OCI-LY3 (cell line): ENCODE measurements around the gene SYT1.

Experiments used
- H2AFZ ChIP-seq: fragments of 200-600, 300-600 bp; shearing (Covaris generic); 2 replicates; pipeline ENCODE4 v1.6.0; 2014; ENCODE audit warnings: antibody characterized with exemption, low read depth, low read length
- H3K27ac ChIP-seq: fragments of 200-600, 300-600 bp; sonication (generic); 2 replicates; pipeline ENCODE4 v1.5.1; 2014; ENCODE audit warnings: mild to moderate bottlenecking, low read length, moderate library complexity, mixed read lengths
- H3K27me3 ChIP-seq: fragments of 200-600, 300-600 bp; sonication (generic); 2 replicates; pipeline ENCODE4 v1.6.1; 2014; ENCODE audit warnings: low read depth, low read length, mixed read lengths
- H3K36me3 ChIP-seq: fragments of 200-600, 300-600 bp; sonication (generic); replicated peaks from 2 replicates; pipeline ENCODE3; 2014; ENCODE audit warnings: low read depth, low read length, mixed read lengths
- H3K4me1 ChIP-seq: fragments of 300-600, 200-600 bp; sonication (generic); 2 replicates; pipeline ENCODE4 v1.6.1; 2014; ENCODE audit warnings: low read length, mixed read lengths
- H3K4me2 ChIP-seq: fragments of 200-600, 300-600 bp; sonication (generic); 2 replicates; pipeline ENCODE4 v1.6.1; 2014; ENCODE audit warnings: low read length, mixed read lengths
- H3K4me3 ChIP-seq: fragments of 300-600, 200-600 bp; sonication (generic); 2 replicates; pipeline ENCODE4 v1.5.1; 2014; ENCODE audit warnings: antibody characterized with exemption, mild to moderate bottlenecking, low read length, moderate library complexity
- H3K79me2 ChIP-seq: fragments of 300-600, 200-600 bp; shearing (Covaris generic); 2 replicates; pipeline ENCODE4 v1.6.1; 2014; ENCODE audit warnings: mild to moderate bottlenecking, low read length, mixed read lengths
- H3K9ac ChIP-seq: fragments of 300-600, 200-600 bp; shearing (Covaris generic); 2 replicates; pipeline ENCODE4 v1.6.0; 2014; ENCODE audit warnings: mild to moderate bottlenecking, low read length, moderate library complexity
- H3K9me3 ChIP-seq: fragments of 200-600, 300-600 bp; shearing (Covaris generic); 2 replicates; pipeline ENCODE4 v1.6.1; 2014; ENCODE audit warnings: low read length, mixed read lengths; ENCODE audit not compliant: insufficient read depth
- H4K20me1 ChIP-seq: fragments of 200-600, 300-600 bp; sonication (generic); 2 replicates; pipeline ENCODE4 v1.6.1; 2016; ENCODE audit warnings: low read length, mixed read lengths; ENCODE audit not compliant: insufficient read depth
- CTCF ChIP-seq: fragments of 200-600, 300-600 bp; sonication (generic); IDR thresholded peaks from 2 replicates; pipeline ENCODE4 v1.5.1; 2014; ENCODE audit warnings: antibody characterized with exemption, low read length, low read depth
- EZH2phosphoT487 ChIP-seq: fragments of 200-600 bp; shearing (Covaris generic); IDR thresholded peaks from 2 replicates; pipeline ENCODE4 v1.6.1; 2018; ENCODE audit warnings: antibody characterized with exemption, mixed run types, low read depth

SYT1 gene

GRCh38 chr12:79351251-79351650 lies 486.7 kb downstream of the SYT1 start:
- Histone ChIP-seq H3K9me3 (no peaks in the 10 kb centered on the region), H3K79me2 (no peaks in the 10 kb centered on the region), H2AFZ (no peak overlapping the region), H3K27me3 (no peaks in the 10 kb centered on the region), H3K27ac (no peak overlapping the region), H3K4me2 (no peak overlapping the region), H3K9ac (no peak overlapping the region), H3K36me3 (no peaks in the 10 kb centered on the region), H4K20me1 (no peaks in the 10 kb centered on the region), H3K4me3 (no peak overlapping the region), H3K4me1 (peaks cover 9% of the 10 kb centered on the region)
- TF ChIP-seq CTCF (no peak), EZH2phosphoT487 (no peak)

- Histone ChIP-seq H3K27me3 (no peaks in the 10 kb centered on the region), H3K4me3 (no peak overlapping the region), H2AFZ (no peak overlapping the region), H3K79me2 (no peaks in the 10 kb centered on the region), H3K4me1 (peaks cover 9% of the 10 kb centered on the region), H3K27ac (no peak overlapping the region), H4K20me1 (no peaks in the 10 kb centered on the region), H3K4me2 (no peak overlapping the region), H3K9ac (no peak overlapping the region), H3K9me3 (no peaks in the 10 kb centered on the region), H3K36me3 (no peaks in the 10 kb centered on the region)
- TF ChIP-seq CTCF (no peak), EZH2phosphoT487 (no peak)
Observed at GRCh38 chr12:79356216-79356615, 491.6 kb downstream of the SYT1 start.

GRCh38 chr12:79357048-79357447 lies 492.5 kb downstream of the SYT1 start:
- no peak for TF ChIP-seq EZH2phosphoT487
- TF ChIP-seq CTCF: no peak
- H2AFZ ChIP-seq: no peak overlapping the region
- no peak overlapping the region for H3K4me3 ChIP-seq
- H3K9me3 ChIP-seq: no peaks in the 10 kb centered on the region
- H3K36me3 ChIP-seq: no peaks in the 10 kb centered on the region
- H3K9ac ChIP-seq: no peak overlapping the region
- H4K20me1 ChIP-seq: no peaks in the 10 kb centered on the region
- H3K27me3 ChIP-seq: no peaks in the 10 kb centered on the region
- H3K79me2 ChIP-seq: no peaks in the 10 kb centered on the region
- H3K27ac ChIP-seq: no peak overlapping the region
- no peak overlapping the region for H3K4me2 ChIP-seq
- peaks cover 9% of the 10 kb centered on the region for H3K4me1 ChIP-seq

GRCh38 chr12:79358716-79359300 lies 494.2 kb downstream of the SYT1 start:
- no peak overlapping the region for H3K27ac ChIP-seq
- no peaks in the 10 kb centered on the region for H3K27me3 ChIP-seq
- no peak overlapping the region for H3K4me3 ChIP-seq
- H3K4me2 ChIP-seq: no peak overlapping the region
- H3K9me3 ChIP-seq: no peaks in the 10 kb centered on the region
- H3K4me1 ChIP-seq: peaks cover 9% of the 10 kb centered on the region
- no peak overlapping the region for H2AFZ ChIP-seq
- TF ChIP-seq EZH2phosphoT487 (no peak), CTCF (no peak)
- no peaks in the 10 kb centered on the region for H3K36me3 ChIP-seq
- H4K20me1 ChIP-seq: no peaks in the 10 kb centered on the region
- H3K9ac ChIP-seq: no peak overlapping the region
- H3K79me2 ChIP-seq: no peaks in the 10 kb centered on the region
